ENCODE results near the gene QRFP. TPM values are rescaled to one million over a fixed set of nuclear protein-coding genes. Genes with fewer than 3 reads are reported as not detected.

QRFP gene
- polyA plus RNA-seq, 3 donors = 0.18 to 0.60 (median 0.21) TPM

GRCh38 chr9:130918826-130919558, 22.4 kb upstream of the QRFP start:
- intact Hi-C loops (cut with micrococcal nuclease) = no loop called here
- no peak overlapping the region for H3K4me3 ChIP-seq (replicated peaks in 1 of 3; ENCODE audit: low read depth in 2 of 3, low read length in 3 of 3)
- Mint-ChIP-seq H3K27me3 (ENCODE audit: low read depth in 3 of 3) (peaks cover 11 to 24% (median 18%) of the 10 kb centered on the region in 3 donors), H3K27ac (no peak overlapping the region), H3K36me3 (no peaks in the 10 kb centered on the region), H3K9me3 (peaks cover 0 to 1% (median 0%) of the 10 kb centered on the region in 7 donors), H3K4me1 (no peaks in the 10 kb centered on the region), H3K4me3 (no peak overlapping the region)
- no peak overlapping the region for H3K9ac ChIP-seq (ENCODE audit: insufficient read depth, low read length, poor library complexity, severe bottlenecking)
- no peak for DNase-seq
- H3K79me2 ChIP-seq (ENCODE audit: insufficient read depth, low read length) = no peaks in the 10 kb centered on the region
- H3K4me2 ChIP-seq (replicated peaks; ENCODE audit: extremely low read depth, low read length, poor library complexity, severe bottlenecking) = no peak overlapping the region
- H3K4me1 ChIP-seq (ENCODE audit: control insufficient read depth in 1 of 2, insufficient read depth in 2 of 2, low read length in 2 of 2) = no peaks in the 10 kb centered on the region
- H3K9me3 ChIP-seq (replicated peaks in 1 of 2; ENCODE audit: control insufficient read depth in 1 of 2, insufficient read depth in 1 of 2, low read length in 2 of 2) = no peaks in the 10 kb centered on the region
- WGBS (ENCODE audit: insufficient coverage) = 86% methylated on average over 26 of the region's 33 CpGs
- H2AFZ ChIP-seq (ENCODE audit: insufficient read depth, low read depth, low read length, poor library complexity, severe bottlenecking) = no peak overlapping the region
- no peak for TF ChIP-seq CTCF (IDR thresholded peaks at IDR 0.05)
- H3K27me3 ChIP-seq (ENCODE audit: control insufficient read depth in 2 of 2, insufficient read depth in 2 of 2, low read length in 2 of 2) = no peaks in the 10 kb centered on the region
- H4K20me1 ChIP-seq (ENCODE audit: insufficient read depth, low read length) = no peaks in the 10 kb centered on the region
- H3K36me3 ChIP-seq (replicated peaks in 1 of 2; ENCODE audit: control insufficient read depth in 1 of 2, insufficient read depth in 2 of 2, low read length in 2 of 2) = no peaks in the 10 kb centered on the region
- no peak overlapping the region for H3K27ac ChIP-seq (ENCODE audit: low read depth in 1 of 2, low read length in 2 of 2)

DNA sequence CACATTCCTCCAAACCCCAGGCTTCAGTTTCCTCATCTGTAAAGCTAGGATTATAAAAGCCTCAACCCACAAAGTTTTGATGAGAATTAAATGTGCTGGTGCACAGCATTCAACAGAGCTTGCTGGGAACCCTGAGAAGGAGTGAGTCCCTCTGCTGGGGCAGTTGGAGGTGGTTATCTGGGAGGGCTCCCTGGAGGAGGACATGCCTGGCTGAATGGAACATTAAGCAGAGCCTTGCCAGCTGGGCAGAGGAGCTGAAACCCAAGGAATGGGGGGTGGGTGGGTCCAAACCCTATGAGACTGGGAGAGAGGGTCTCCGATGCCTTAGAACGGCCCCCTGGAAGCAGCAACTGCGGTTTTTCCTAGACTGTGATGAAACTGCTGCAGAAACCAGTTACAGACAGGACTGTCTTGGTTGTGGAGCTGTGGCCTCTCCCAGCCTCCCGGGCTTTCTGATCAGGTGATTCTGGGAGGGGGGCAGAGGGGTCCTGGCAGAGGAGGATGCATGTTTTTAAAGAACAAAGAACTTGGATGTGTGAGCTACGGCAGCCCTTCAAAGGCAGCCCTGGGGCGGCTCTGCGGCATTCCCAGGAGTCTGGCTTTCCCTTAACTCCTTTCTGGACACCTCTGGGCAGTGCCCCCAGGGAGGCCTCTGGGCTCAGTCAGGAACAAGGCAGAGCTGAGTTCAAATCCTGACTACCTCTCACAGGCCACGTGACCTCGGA, 21.7 kb upstream of the QRFP start:
- Mint-ChIP-seq H3K9me3 (peaks cover 0 to 1% (median 0%) of the 10 kb centered on the region in 7 donors), H3K4me1 (no peaks in the 10 kb centered on the region), H3K27ac (no peak overlapping the region), H3K27me3 (ENCODE audit: low read depth in 3 of 3) (peaks cover 8 to 28% (median 18%) of the 10 kb centered on the region in 3 donors), H3K36me3 (no peaks in the 10 kb centered on the region), H3K4me3 (no peak overlapping the region)
- TF ChIP-seq CTCF (IDR thresholded peaks at IDR 0.05) = no peak
- 82% methylated on average over 9 of the region's 9 CpGs for WGBS (ENCODE audit: insufficient coverage)
- intact Hi-C loops (cut with micrococcal nuclease) = no loop called here
- H3K79me2 ChIP-seq (ENCODE audit: insufficient read depth, low read length) = no peaks in the 10 kb centered on the region
- DNase-seq = no peak
- no peak overlapping the region for H3K4me2 ChIP-seq (replicated peaks; ENCODE audit: extremely low read depth, low read length, poor library complexity, severe bottlenecking)
- no peak overlapping the region for H3K27ac ChIP-seq (ENCODE audit: low read depth in 1 of 2, low read length in 2 of 2)
- H3K36me3 ChIP-seq (replicated peaks in 1 of 2; ENCODE audit: control insufficient read depth in 1 of 2, insufficient read depth in 2 of 2, low read length in 2 of 2) = no peaks in the 10 kb centered on the region
- no peak overlapping the region for H2AFZ ChIP-seq (ENCODE audit: insufficient read depth, low read depth, low read length, poor library complexity, severe bottlenecking)
- no peaks in the 10 kb centered on the region for H3K27me3 ChIP-seq (ENCODE audit: control insufficient read depth in 2 of 2, insufficient read depth in 2 of 2, low read length in 2 of 2)
- no peaks in the 10 kb centered on the region for H3K9me3 ChIP-seq (replicated peaks in 1 of 2; ENCODE audit: control insufficient read depth in 1 of 2, insufficient read depth in 1 of 2, low read length in 2 of 2)
- no peak overlapping the region for H3K9ac ChIP-seq (ENCODE audit: insufficient read depth, low read length, poor library complexity, severe bottlenecking)
- no peak overlapping the region for H3K4me3 ChIP-seq (replicated peaks in 1 of 3; ENCODE audit: low read depth in 2 of 3, low read length in 3 of 3)
- H4K20me1 ChIP-seq (ENCODE audit: insufficient read depth, low read length) = no peaks in the 10 kb centered on the region
- H3K4me1 ChIP-seq (ENCODE audit: control insufficient read depth in 1 of 2, insufficient read depth in 2 of 2, low read length in 2 of 2) = no peaks in the 10 kb centered on the region

Data from CD14-positive monocyte (primary cell).